Activated CD8-positive, alpha-beta memory T cell treated with anti-CD3 and anti-CD28 coated beads for 1 hour (primary cell): ENCODE measurements around the gene C16orf92.
"Not testable (repeated sequence)": the region's sequence is repeated elsewhere in the genome, so short reads cannot be mapped to it uniquely, and the experiment has no call there.

Experiments used
- DNase-seq, 2 donors: peaks; one replicate each; pipeline ENCODE4 v3.0.0-alpha.2; 2020; ENCODE audit warnings: low read depth in 1 of 2; ENCODE audit errors: extremely low read depth in 1 of 2

The C16orf92 gene

GRCh38 chr16:30023586-30023985, 588 bp downstream of the C16orf92 start:
- no peak for DNase-seq

- no peak for DNase-seq
Observed at GRCh38 chr16:30024451-30024850, 1.5 kb downstream of the C16orf92 start.

- no peak for DNase-seq
Observed at GRCh38 chr16:30025156-30025555, 2.2 kb downstream of the C16orf92 start.

- no peak for DNase-seq
Observed at GRCh38 chr16:30025574-30025973, 2.6 kb downstream of the C16orf92 start.

- no peak for DNase-seq
Observed at GRCh38 chr16:30026449-30026848, 3.5 kb downstream of the C16orf92 start.

- DNase-seq: no peak
Observed at GRCh38 chr16:30027588-30028437, 4.8 kb downstream of the C16orf92 start.

- no peak for DNase-seq
Observed at GRCh38 chr16:30028438-30029076, 5.6 kb downstream of the C16orf92 start.

GRCh38 chr16:30030011-30030685, 7.2 kb downstream of the C16orf92 start:
- DNase-seq: no peak

GRCh38 chr16:30030841-30031413, 7.9 kb downstream of the C16orf92 start, which contains the start of gene TLCD3B:
TLCD3B (minus strand) TSS chr16:30031271; CDS start chr16:30030527, 744 bp downstream.
- DNase-seq: no peak

GRCh38 chr16:30031477-30031918, 8.5 kb downstream of the C16orf92 start:
- no peak for DNase-seq

GRCh38 chr16:30032083-30032819, 9.3 kb downstream of the C16orf92 start:
- DNase-seq: no peak

- no peak for DNase-seq
Observed at GRCh38 chr16:30033270-30033669, 10.3 kb downstream of the C16orf92 start.

GRCh38 chr16:30040221-30040620, 17.2 kb downstream of the C16orf92 start:
- DNase-seq: no peak

- not testable (repeated sequence) for DNase-seq
Observed at GRCh38 chr16:30040690-30041089, 17.7 kb downstream of the C16orf92 start.

- no peak for DNase-seq
Observed at GRCh38 chr16:30041841-30042240, 18.8 kb downstream of the C16orf92 start.

GRCh38 chr16:30046178-30046577, 23.2 kb downstream of the C16orf92 start:
- no peak for DNase-seq

- no peak for DNase-seq
Observed at GRCh38 chr16:30046588-30046987, 23.6 kb downstream of the C16orf92 start.

- no peak for DNase-seq
Observed at GRCh38 chr16:30049871-30050270, 26.9 kb downstream of the C16orf92 start.

- DNase-seq: no peak
Observed at GRCh38 chr16:30051518-30051917, 28.5 kb downstream of the C16orf92 start.

GRCh38 chr16:30052671-30053372, 29.8 kb downstream of the C16orf92 start:
- peak; percentile 80 to 87 for DNase-seq
